IPS DF 19.7 (cell line): ENCODE data around the gene NSF.
"Not testable (repeated sequence)": the region's sequence is repeated elsewhere in the genome, so short reads cannot be mapped to it uniquely, and the experiment has no call there.

ENCODE experiments used
- DNase-seq: peaks from one replicate; pipeline ENCODE4 v3.0.0-alpha.2; 2013; ENCODE audit warnings: low read depth, low spot score

The NSF gene

GRCh38 chr17:46590157-46591146 is at the start of gene NSF:
Gene NSF, plus strand, starts transcription at chr17:46590669. Its CDS starts 107 bp downstream, at chr17:46590776.
- not testable (repeated sequence) for DNase-seq

GRCh38 chr17:46548607-46549006 is 41.9 kb upstream of the NSF start:
- not testable (repeated sequence) for DNase-seq

GRCh38 chr17:46559155-46559554 is 31.3 kb upstream of the NSF start:
- DNase-seq: not testable (repeated sequence)

GRCh38 chr17:46560048-46560447 is 30.4 kb upstream of the NSF start:
- DNase-seq: not testable (repeated sequence)

GRCh38 chr17:46566284-46566683 is 24.2 kb upstream of the NSF start:
- DNase-seq: not testable (repeated sequence)

- not testable (repeated sequence) for DNase-seq
Observed at GRCh38 chr17:46566980-46567379, 23.5 kb upstream of the NSF start.

- not testable (repeated sequence) for DNase-seq
Observed at GRCh38 chr17:46571796-46572195, 18.7 kb upstream of the NSF start.

GRCh38 chr17:46579083-46580075 is 11.1 kb upstream of the NSF start, which contains the start of gene ARL17A:
Gene ARL17A, minus strand, starts transcription at chr17:46579691. Its CDS starts 3,369 bp downstream, at chr17:46576322.
- DNase-seq: not testable (repeated sequence)

GRCh38 chr17:46580082-46580481 is 10.4 kb upstream of the NSF start:
- not testable (repeated sequence) for DNase-seq

GRCh38 chr17:46585444-46585843 is 5.0 kb upstream of the NSF start:
- DNase-seq: not testable (repeated sequence)

GRCh38 chr17:46591332-46591731 is 863 bp downstream of the NSF start:
- DNase-seq: not testable (repeated sequence)

- DNase-seq: not testable (repeated sequence)
Observed at GRCh38 chr17:46598344-46598931, 8.0 kb downstream of the NSF start.

- not testable (repeated sequence) for DNase-seq
Observed at GRCh38 chr17:46600767-46601166, 10.3 kb downstream of the NSF start.

GRCh38 chr17:46603125-46603524 is 12.7 kb downstream of the NSF start:
- DNase-seq: not testable (repeated sequence)

GRCh38 chr17:46611304-46611703 is 20.8 kb downstream of the NSF start:
- not testable (repeated sequence) for DNase-seq

- DNase-seq: not testable (repeated sequence)
Observed at GRCh38 chr17:46613876-46614275, 23.4 kb downstream of the NSF start.

GRCh38 chr17:46617121-46617520 is 26.7 kb downstream of the NSF start:
- not testable (repeated sequence) for DNase-seq

GRCh38 chr17:46618975-46619374 is 28.5 kb downstream of the NSF start:
- not testable (repeated sequence) for DNase-seq

GRCh38 chr17:46623790-46624189 is 33.3 kb downstream of the NSF start:
- DNase-seq: not testable (repeated sequence)

- not testable (repeated sequence) for DNase-seq
Observed at GRCh38 chr17:46624726-46625125, 34.3 kb downstream of the NSF start.

GRCh38 chr17:46627452-46627851 is 37.0 kb downstream of the NSF start:
- DNase-seq: not testable (repeated sequence)
